K562 (cell line): ENCODE measurements around the gene SLC35B1.
A peak's percentile ranks its signal among the peaks of the same experiment; 100 is the strongest.

Experiments
- CAMTA2 ChIP-seq: fragments of 250-450 bp; sonication (Bioruptor Pico); conservative IDR thresholded peaks from 2 replicates; pipeline ENCODE4 v1.5.1; 2022
- ELF4 ChIP-seq: fragments of 450-650 bp; formaldehyde crosslinking; IDR thresholded peaks from 2 replicates; pipeline ENCODE4 v1.4.0; 2022; ENCODE audit warnings: missing genetic modification characterization
- GATA2 ChIP-seq: sonication (generic); formaldehyde crosslinking; IDR thresholded peaks from 2 replicates; pipeline ENCODE4 v1.4.0; 2020; ENCODE audit warnings: mild to moderate bottlenecking, missing genetic modification reagents
- NFE2L1 ChIP-seq: fragments of 450-650 bp; IDR thresholded peaks from 2 replicates; pipeline ENCODE4 v1.6.1; 2016; ENCODE audit warnings: missing genetic modification characterization, low read depth, mild to moderate bottlenecking, missing compliant biosample characterization, moderate library complexity, borderline replicate concordance
- NFIC ChIP-seq: fragments of 450-650 bp; IDR thresholded peaks from 2 replicates; pipeline ENCODE4 v1.6.1; 2017; ENCODE audit warnings: mild to moderate bottlenecking, inconsistent platforms
- PTTG1 ChIP-seq: fragments of 450-650 bp; IDR thresholded peaks from 2 replicates; pipeline ENCODE4 v1.6.1; 2016; ENCODE audit warnings: low read depth, mild to moderate bottlenecking, missing genetic modification characterization, missing compliant biosample characterization
- SRF ChIP-seq, 2 experiments: fragments of 250-450, 450-650 bp in 1 of 2; sonication (Bioruptor Pico) in 1 of 2; sonication (generic) in 1 of 2; formaldehyde crosslinking; IDR thresholded peaks; 2 replicates each; pipeline versions ENCODE4 v1.5.0 to v1.5.1; 2020 to 2022; ENCODE audit warnings: mild to moderate bottlenecking in 1 of 2, missing genetic modification reagents in 1 of 2
- TAF1 ChIP-seq: IDR thresholded peaks from 2 replicates; pipeline ENCODE4 v1.6.1; 2011; ENCODE audit warnings: mild to moderate bottlenecking, low read length, moderate library complexity; ENCODE audit not compliant: insufficient read depth, control insufficient read depth, severe bottlenecking; ENCODE audit errors: extremely low read depth
- TF ChIP-seq, protein P1 (sequence below), 3 experiments: IDR thresholded peaks in 2 of 3; conservative IDR thresholded peaks in 1 of 3; 2 replicates each; pipeline ENCODE4 v1.5.1; 2011 to 2012; ENCODE audit warnings: low read length in 3 of 3, mild to moderate bottlenecking in 3 of 3, control low read depth in 2 of 3, improper control_type of control experiment in 1 of 3, inconsistent platforms in 1 of 3, low read depth in 1 of 3, mixed read lengths in 1 of 3, moderate library complexity in 1 of 3; ENCODE audit not compliant: insufficient read depth in 2 of 3
- TF ChIP-seq, protein P2 (sequence below): sonication (generic); IDR thresholded peaks from 2 replicates; pipeline ENCODE4 v1.6.1; 2016
- TF ChIP-seq, protein P3 (sequence below), 3 experiments: fragments of 200-800 bp in 1 of 3; sonication (Bioruptor generic) in 1 of 3; sonication (generic) in 1 of 3; formaldehyde crosslinking in 1 of 3; IDR thresholded peaks; 2 replicates each; pipeline versions ENCODE4 v1.6.1 to v1.8.0; 2016 to 2022; ENCODE audit warnings: mild to moderate bottlenecking in 2 of 3, missing compliant biosample characterization in 2 of 3, missing genetic modification characterization in 2 of 3, missing genetic modification reagents in 1 of 3

DNA sequence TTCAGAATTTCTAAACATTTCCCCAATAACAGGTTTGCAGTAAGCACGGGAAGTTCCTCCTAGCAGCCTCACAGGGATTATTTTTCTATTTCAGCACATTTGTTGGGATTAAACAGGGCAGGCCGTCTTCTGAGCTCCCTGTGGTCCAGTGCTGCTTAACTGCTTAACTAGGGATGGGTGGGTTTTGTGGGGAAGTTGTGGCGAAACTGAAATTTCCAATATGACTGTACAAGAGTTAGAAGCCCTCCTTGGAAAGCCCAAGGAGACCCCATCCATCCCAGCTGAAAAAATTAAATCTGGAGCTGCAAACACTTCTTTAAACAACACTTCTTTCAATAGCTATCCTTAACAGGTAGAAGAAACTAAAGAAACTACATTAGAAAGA lies 33.9 kb upstream of the SLC35B1 start:
- TF ChIP-seq NFE2L1 (no peak), TAF1 (no peak), PTTG1 (tag) (no peak), CAMTA2 (CRISPR knock-in tag) (no peak), SRF (CRISPR knock-in tag; IDR thresholded peaks at IDR 0.05) (no peak), GATA2 (CRISPR knock-in tag) (no peak), ELF4 (no peak), NFIC (no peak)
- TF ChIP-seq, protein P1, sequence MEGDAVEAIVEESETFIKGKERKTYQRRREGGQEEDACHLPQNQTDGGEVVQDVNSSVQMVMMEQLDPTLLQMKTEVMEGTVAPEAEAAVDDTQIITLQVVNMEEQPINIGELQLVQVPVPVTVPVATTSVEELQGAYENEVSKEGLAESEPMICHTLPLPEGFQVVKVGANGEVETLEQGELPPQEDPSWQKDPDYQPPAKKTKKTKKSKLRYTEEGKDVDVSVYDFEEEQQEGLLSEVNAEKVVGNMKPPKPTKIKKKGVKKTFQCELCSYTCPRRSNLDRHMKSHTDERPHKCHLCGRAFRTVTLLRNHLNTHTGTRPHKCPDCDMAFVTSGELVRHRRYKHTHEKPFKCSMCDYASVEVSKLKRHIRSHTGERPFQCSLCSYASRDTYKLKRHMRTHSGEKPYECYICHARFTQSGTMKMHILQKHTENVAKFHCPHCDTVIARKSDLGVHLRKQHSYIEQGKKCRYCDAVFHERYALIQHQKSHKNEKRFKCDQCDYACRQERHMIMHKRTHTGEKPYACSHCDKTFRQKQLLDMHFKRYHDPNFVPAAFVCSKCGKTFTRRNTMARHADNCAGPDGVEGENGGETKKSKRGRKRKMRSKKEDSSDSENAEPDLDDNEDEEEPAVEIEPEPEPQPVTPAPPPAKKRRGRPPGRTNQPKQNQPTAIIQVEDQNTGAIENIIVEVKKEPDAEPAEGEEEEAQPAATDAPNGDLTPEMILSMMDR (IDR thresholded peaks at IDR 0.05 in 2 of 3, conservative IDR thresholded peaks at IDR 0.05 in 1 of 3; ENCODE audit: insufficient read depth in 2 of 3, low read depth in 1 of 3, low read length in 3 of 3), result no peak
- TF ChIP-seq, protein P2, sequence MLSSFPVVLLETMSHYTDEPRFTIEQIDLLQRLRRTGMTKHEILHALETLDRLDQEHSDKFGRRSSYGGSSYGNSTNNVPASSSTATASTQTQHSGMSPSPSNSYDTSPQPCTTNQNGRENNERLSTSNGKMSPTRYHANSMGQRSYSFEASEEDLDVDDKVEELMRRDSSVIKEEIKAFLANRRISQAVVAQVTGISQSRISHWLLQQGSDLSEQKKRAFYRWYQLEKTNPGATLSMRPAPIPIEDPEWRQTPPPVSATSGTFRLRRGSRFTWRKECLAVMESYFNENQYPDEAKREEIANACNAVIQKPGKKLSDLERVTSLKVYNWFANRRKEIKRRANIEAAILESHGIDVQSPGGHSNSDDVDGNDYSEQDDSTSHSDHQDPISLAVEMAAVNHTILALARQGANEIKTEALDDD, result 0 out of 2 replicates have a peak, but pooled peaks have one; percentile 1
- TF ChIP-seq, protein P3, sequence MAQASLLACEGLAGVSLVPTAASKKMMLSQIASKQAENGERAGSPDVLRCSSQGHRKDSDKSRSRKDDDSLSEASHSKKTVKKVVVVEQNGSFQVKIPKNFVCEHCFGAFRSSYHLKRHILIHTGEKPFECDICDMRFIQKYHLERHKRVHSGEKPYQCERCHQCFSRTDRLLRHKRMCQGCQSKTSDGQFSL (CRISPR knock-in tag; IDR thresholded peaks at IDR 0.05), result no peak
- TF ChIP-seq, protein P3 (tag; IDR thresholded peaks at IDR 0.05), result no peak
